ENCODE results near the gene FOXQ1. TPM values are rescaled to one million over a fixed set of nuclear protein-coding genes. Genes with fewer than 3 reads are reported as not detected.

Gene FOXQ1
- total RNA-seq, 1 donor from 2014 or later: not detected

DNA sequence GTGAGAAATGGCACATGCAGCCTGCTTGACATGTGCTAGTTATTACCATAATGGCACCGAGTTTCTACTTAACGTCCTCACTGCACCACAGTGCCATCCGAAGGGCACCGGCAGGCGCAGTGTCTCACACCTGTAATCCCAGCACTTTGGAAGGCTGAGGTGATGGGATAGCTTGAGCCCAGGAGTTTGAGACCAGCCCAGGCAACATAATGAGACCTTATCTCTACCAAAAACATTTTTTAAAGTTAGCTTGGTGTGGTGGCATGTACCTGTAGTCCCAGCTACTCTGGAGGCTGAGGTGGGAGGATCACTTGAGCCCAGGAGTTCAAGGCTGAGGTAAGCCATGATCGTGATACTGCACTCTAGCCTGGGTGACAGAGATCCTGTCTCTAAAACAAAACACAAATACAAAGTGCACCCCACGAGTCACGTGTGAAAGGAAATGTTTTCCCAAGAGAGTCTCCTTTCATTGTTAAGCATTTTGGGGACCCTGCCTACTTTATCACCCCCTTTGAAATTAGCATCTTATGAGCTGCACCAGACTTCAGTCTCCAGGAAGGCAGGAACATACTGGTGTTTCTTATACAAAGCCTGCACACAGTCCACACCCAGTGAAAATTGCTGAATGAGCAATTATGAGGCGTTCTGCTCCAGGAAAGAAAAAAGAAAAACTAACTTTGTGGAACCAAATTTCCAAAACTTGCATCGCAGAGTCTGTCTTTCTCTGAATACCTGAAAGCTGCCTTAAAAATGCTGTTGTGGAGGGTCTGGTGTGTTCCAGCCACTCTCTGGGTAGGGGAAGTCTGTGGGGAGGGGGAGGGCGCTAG is 47.1 kb upstream of the FOXQ1 start:
- TF ChIP-seq, protein P1, sequence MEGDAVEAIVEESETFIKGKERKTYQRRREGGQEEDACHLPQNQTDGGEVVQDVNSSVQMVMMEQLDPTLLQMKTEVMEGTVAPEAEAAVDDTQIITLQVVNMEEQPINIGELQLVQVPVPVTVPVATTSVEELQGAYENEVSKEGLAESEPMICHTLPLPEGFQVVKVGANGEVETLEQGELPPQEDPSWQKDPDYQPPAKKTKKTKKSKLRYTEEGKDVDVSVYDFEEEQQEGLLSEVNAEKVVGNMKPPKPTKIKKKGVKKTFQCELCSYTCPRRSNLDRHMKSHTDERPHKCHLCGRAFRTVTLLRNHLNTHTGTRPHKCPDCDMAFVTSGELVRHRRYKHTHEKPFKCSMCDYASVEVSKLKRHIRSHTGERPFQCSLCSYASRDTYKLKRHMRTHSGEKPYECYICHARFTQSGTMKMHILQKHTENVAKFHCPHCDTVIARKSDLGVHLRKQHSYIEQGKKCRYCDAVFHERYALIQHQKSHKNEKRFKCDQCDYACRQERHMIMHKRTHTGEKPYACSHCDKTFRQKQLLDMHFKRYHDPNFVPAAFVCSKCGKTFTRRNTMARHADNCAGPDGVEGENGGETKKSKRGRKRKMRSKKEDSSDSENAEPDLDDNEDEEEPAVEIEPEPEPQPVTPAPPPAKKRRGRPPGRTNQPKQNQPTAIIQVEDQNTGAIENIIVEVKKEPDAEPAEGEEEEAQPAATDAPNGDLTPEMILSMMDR (IDR thresholded peaks at IDR 0.05): no peak
- no peak for DNase-seq
- POLR2A ChIA-PET: no interaction called here
- no peak overlapping the region for H3K27ac Mint-ChIP-seq
- intact Hi-C loops (cut with micrococcal nuclease): no loop called here
- CTCF ChIA-PET: no interaction called here
- no peaks in the 10 kb centered on the region for H3K36me3 Mint-ChIP-seq (ENCODE audit: low read depth)
- no peaks in the 10 kb centered on the region for H3K9me3 Mint-ChIP-seq
- no peak overlapping the region for H3K4me3 Mint-ChIP-seq
- ATAC-seq (ENCODE audit: low read depth): no peak
- peaks cover 9% of the 10 kb centered on the region for H3K27me3 Mint-ChIP-seq
- H3K4me1 Mint-ChIP-seq: no peaks in the 10 kb centered on the region

DNA sequence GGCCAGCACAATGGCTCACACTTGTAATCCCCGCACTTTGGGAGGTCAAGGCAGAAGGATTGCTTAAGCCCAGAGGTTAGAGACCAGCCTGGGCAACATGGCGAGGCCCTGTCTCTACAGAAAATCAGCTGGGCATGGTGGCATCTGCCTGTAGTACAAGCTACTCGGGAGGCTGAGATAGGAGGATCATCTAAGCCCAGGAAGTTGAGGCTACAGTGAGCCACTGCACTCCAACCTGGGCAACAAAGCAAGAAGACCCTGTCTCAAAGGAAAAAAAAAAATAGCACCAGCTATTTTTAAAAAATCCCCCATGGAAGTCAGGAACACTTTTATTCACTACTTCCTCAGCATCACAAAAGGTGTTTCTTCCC is 45.2 kb upstream of the FOXQ1 start:
- no peak for ATAC-seq (ENCODE audit: low read depth)
- Mint-ChIP-seq H3K4me1 (no peaks in the 10 kb centered on the region), H3K27me3 (peaks cover 9% of the 10 kb centered on the region), H3K4me3 (no peak overlapping the region), H3K9me3 (peaks cover 3% of the 10 kb centered on the region), H3K36me3 (ENCODE audit: low read depth) (no peaks in the 10 kb centered on the region), H3K27ac (no peak overlapping the region)
- intact Hi-C loops (cut with micrococcal nuclease): no loop called here
- ChIA-PET POLR2A (no interaction called here), CTCF (no interaction called here)
- no peak for DNase-seq
- TF ChIP-seq, protein P1 (IDR thresholded peaks at IDR 0.05): no peak

DNA sequence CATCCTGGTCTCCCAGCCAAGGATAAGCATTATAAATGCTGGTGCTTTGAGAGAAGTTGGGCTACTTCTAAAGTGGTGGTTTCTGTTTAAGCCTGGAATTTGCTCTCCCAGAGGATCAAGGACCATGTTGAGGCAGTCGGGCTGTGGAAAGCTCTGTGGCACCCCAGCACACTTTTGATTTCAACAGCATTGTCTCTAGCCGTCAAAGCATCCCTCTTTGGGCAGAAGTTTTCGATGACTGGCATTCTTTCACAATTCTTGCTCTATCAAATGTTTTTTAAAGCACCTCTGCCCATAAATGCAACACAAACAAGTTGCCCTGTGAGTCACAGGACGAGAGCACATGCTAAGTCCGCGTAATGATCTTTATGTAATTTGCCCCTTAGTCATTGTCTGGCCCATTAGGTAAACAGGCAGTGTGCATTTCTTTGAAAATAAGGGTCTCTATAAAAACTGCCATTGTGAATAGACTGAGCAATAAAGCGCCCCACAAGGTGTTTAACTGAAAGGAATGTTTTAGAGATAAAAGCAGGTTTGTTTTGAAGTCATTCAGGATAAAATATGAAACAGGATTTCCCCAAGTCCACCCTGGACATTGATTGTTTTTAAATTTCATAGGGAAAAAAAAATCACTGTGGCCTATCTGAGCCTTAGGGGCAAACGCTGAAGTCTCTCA is 44.7 kb upstream of the FOXQ1 start:
- Mint-ChIP-seq H3K36me3 (ENCODE audit: low read depth) (no peaks in the 10 kb centered on the region), H3K4me3 (no peak overlapping the region), H3K27ac (no peak overlapping the region), H3K27me3 (peaks cover 9% of the 10 kb centered on the region), H3K4me1 (no peaks in the 10 kb centered on the region), H3K9me3 (peaks cover 6% of the 10 kb centered on the region)
- TF ChIP-seq, protein P1 (IDR thresholded peaks at IDR 0.05): no peak
- DNase-seq: no peak
- no peak for ATAC-seq (ENCODE audit: low read depth)
- ChIA-PET POLR2A (no interaction called here), CTCF (no interaction called here)
- intact Hi-C loops (cut with micrococcal nuclease): no loop called here

DNA sequence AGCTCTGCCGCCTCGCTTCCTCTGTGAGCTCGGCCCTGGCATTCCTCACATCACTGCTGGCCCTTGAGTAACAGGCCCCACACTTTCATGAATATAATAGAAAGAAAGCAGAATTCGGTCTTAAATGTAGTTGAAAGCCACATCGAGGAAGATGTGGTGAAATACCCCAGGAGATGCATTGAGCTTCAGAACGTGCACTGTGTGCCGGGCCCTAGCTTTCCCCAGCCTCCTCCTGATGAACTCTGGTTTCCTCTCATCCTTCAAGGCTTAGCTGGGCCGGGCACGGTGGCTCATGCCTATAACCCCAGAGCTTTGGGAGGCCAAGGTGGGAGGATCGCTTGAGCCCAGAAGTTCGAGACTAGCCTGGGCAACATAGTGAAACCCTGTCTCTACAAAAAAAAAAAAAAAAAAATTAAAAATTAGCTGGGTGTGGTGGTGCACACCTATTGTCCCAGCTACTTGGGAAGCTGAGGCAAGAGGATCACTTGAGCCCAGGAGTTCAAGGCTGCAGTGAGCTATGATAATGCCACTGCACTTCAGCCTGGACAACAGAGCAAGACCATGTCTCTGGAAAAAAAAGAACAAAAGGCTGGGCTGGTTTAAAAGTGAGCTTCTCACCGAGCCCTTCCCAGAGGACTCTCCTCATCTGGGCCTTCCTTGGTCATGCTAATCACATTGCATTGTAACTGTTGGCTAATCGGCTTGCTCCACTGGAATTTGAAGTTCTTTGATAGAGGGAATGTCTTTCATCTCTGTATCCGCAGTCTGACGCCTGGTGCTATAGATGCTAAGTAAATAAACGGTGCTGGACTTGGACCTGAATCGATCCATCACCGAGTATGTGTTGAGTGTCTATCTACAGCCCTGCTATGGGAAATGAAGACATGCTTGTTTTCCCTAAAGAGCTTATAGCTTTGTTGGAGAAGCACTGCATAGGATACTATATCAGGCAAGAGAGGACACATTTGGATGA is 43.8 kb upstream of the FOXQ1 start:
- Mint-ChIP-seq H3K27ac (no peak overlapping the region), H3K4me3 (no peak overlapping the region)

More for the DNA sequence above, 43.8 kb upstream of the FOXQ1 start:
- ATAC-seq (ENCODE audit: low read depth) (no peak), DNase-seq (no peak)
- CTCF ChIA-PET: no interaction called here
- TF ChIP-seq, protein P1 (IDR thresholded peaks at IDR 0.05): no peak
- POLR2A ChIA-PET: no interaction called here
- Mint-ChIP-seq H3K9me3 (peaks cover 11% of the 10 kb centered on the region), H3K4me1 (no peaks in the 10 kb centered on the region), H3K36me3 (ENCODE audit: low read depth) (no peaks in the 10 kb centered on the region), H3K27me3 (peaks cover 11% of the 10 kb centered on the region)
- intact Hi-C loops (cut with micrococcal nuclease): no loop called here

Measured in activated B cell treated with CpG ODN at 0.5 μM for 24 hours (primary cell).